H9 (cell line): ENCODE measurements around the gene PDCD4. TPM values are rescaled to one million over a fixed set of nuclear protein-coding genes. Genes with fewer than 3 reads are reported as not detected.

Experiments used
- DNase-seq: peaks from one replicate; pipeline ENCODE4 v3.0.0-alpha.2; 2017
- H2AFZ ChIP-seq: one replicate; pipeline ENCODE4 v1.6.1; 2013; ENCODE audit warnings: mild to moderate bottlenecking, low read length, control low read depth, moderate library complexity
- H2AK5ac ChIP-seq: 2 replicates; pipeline ENCODE4 v1.6.1; 2013; ENCODE audit warnings: low read length, control low read depth, mixed read lengths; ENCODE audit not compliant: insufficient read length
- H2BK120ac ChIP-seq: one replicate; pipeline ENCODE4 v1.6.1; 2013; ENCODE audit warnings: low read depth, mild to moderate bottlenecking, low read length, control low read depth, inconsistent platforms; ENCODE audit not compliant: poor library complexity, severe bottlenecking
- H2BK12ac ChIP-seq: 2 replicates; pipeline ENCODE4 v1.6.1; 2013; ENCODE audit warnings: low read length, control low read depth, mixed read lengths, low read depth; ENCODE audit not compliant: insufficient read length
- H2BK15ac ChIP-seq: 2 replicates; pipeline ENCODE4 v1.6.1; 2013; ENCODE audit warnings: low read depth, low read length, control low read depth
- H2BK20ac ChIP-seq: one replicate; pipeline ENCODE4 v1.6.1; 2013; ENCODE audit warnings: low read depth, mild to moderate bottlenecking, low read length, control low read depth, inconsistent platforms; ENCODE audit not compliant: poor library complexity, severe bottlenecking
- H2BK5ac ChIP-seq: 2 replicates; pipeline ENCODE4 v1.6.1; 2013; ENCODE audit warnings: low read length, control low read depth, mixed read lengths; ENCODE audit not compliant: insufficient read length
- H3K14ac ChIP-seq: 2 replicates; pipeline ENCODE4 v1.6.1; 2013; ENCODE audit warnings: low read length, control low read depth; ENCODE audit not compliant: insufficient read depth
- H3K18ac ChIP-seq: 2 replicates; pipeline ENCODE4 v1.6.1; 2013; ENCODE audit warnings: low read depth, mild to moderate bottlenecking, mixed read lengths, low read length, control low read depth; ENCODE audit not compliant: insufficient read length
- H3K23ac ChIP-seq: 2 replicates; pipeline ENCODE4 v1.6.1; 2013; ENCODE audit warnings: low read length, control low read depth, mixed read lengths, low read depth; ENCODE audit not compliant: insufficient read length
- H3K23me2 ChIP-seq: 2 replicates; pipeline ENCODE4 v1.6.1; 2013; ENCODE audit warnings: low read depth, mild to moderate bottlenecking, mixed read lengths, low read length, control low read depth; ENCODE audit not compliant: insufficient read length, poor library complexity, severe bottlenecking
- H3K27ac ChIP-seq: 2 replicates; pipeline ENCODE4 v1.5.1; 2013; ENCODE audit warnings: low read length, control low read depth, mixed read lengths, low read depth; ENCODE audit not compliant: insufficient read length
- H3K27me3 ChIP-seq: 2 replicates; pipeline ENCODE4 v1.6.1; 2013; ENCODE audit warnings: low read length, control low read depth, inconsistent platforms; ENCODE audit not compliant: insufficient read depth
- H3K4ac ChIP-seq: 2 replicates; pipeline ENCODE4 v1.6.1; 2013; ENCODE audit warnings: low read depth, mild to moderate bottlenecking, control low read depth, inconsistent platforms, low read length, moderate library complexity
- H3K4me1 ChIP-seq: 2 replicates; pipeline ENCODE4 v1.6.1; 2013; ENCODE audit warnings: low read length, control low read depth, inconsistent platforms; ENCODE audit not compliant: insufficient read depth
- H3K4me2 ChIP-seq: 2 replicates; pipeline ENCODE4 v1.6.1; 2013; ENCODE audit warnings: low read length, control low read depth, mixed read lengths; ENCODE audit not compliant: insufficient read length, insufficient read depth
- H3K56ac ChIP-seq: 2 replicates; pipeline ENCODE4 v1.6.1; 2013; ENCODE audit warnings: low read depth, mild to moderate bottlenecking, mixed read lengths, low read length, control low read depth; ENCODE audit not compliant: insufficient read length
- H3K79me1 ChIP-seq: 2 replicates; pipeline ENCODE4 v1.6.1; 2013; ENCODE audit warnings: low read depth, mild to moderate bottlenecking, moderate library complexity, low read length, control low read depth, inconsistent platforms; ENCODE audit not compliant: insufficient read depth, poor library complexity, severe bottlenecking
- H3K79me2 ChIP-seq: 2 replicates; pipeline ENCODE4 v1.6.1; 2013; ENCODE audit warnings: low read length, control low read depth, inconsistent platforms; ENCODE audit not compliant: insufficient read depth
- H3K9ac ChIP-seq: 2 replicates; pipeline ENCODE4 v1.6.1; 2013; ENCODE audit warnings: low read length, control low read depth, mixed read lengths; ENCODE audit not compliant: insufficient read length; ENCODE audit errors: extremely low read depth
- H3K9me3 ChIP-seq: one replicate; pipeline ENCODE4 v1.6.1; 2013; ENCODE audit warnings: low read depth, low read length, inconsistent platforms; ENCODE audit not compliant: control insufficient read depth
- H3T11ph ChIP-seq: one replicate; pipeline ENCODE4 v1.6.1; 2013; ENCODE audit warnings: mild to moderate bottlenecking, low read length, control low read depth, inconsistent platforms
- H4K20me1 ChIP-seq: one replicate; pipeline ENCODE4 v1.6.1; 2013; ENCODE audit not compliant: control insufficient read depth, insufficient read length, insufficient read depth
- H4K5ac ChIP-seq: 2 replicates; pipeline ENCODE4 v1.6.1; 2013; ENCODE audit warnings: low read depth, mild to moderate bottlenecking, mixed read lengths, low read length, control low read depth; ENCODE audit not compliant: insufficient read length
- H4K8ac ChIP-seq: replicated peaks from 2 replicates; pipeline ENCODE4 v1.6.1; 2013; ENCODE audit warnings: low read length, control low read depth, mixed read lengths, low read depth; ENCODE audit not compliant: insufficient read length
- H4K91ac ChIP-seq: 2 replicates; pipeline ENCODE4 v1.6.1; 2013; ENCODE audit warnings: low read depth, mild to moderate bottlenecking, moderate library complexity, mixed read lengths, low read length, control low read depth; ENCODE audit not compliant: insufficient read length
- H3K27ac Mint-ChIP-seq, 3 experiments: 2 replicates in 2 of 3; 3 replicates in 1 of 3; pipeline ENCODE4 v1.8.0; 2020 to 2021; ENCODE audit warnings: mixed read lengths in 3 of 3, mild to moderate bottlenecking in 1 of 3, moderate library complexity in 1 of 3
- H3K27me3 Mint-ChIP-seq: 2 replicates; pipeline ENCODE4 v1.8.0; 2021; ENCODE audit warnings: low read depth, mild to moderate bottlenecking, moderate library complexity, mixed read lengths
- H3K36me3 Mint-ChIP-seq, 3 experiments: 2 replicates in 2 of 3; 3 replicates in 1 of 3; pipeline ENCODE4 v1.8.0; 2020 to 2021; ENCODE audit warnings: low read depth in 3 of 3, mixed read lengths in 3 of 3; ENCODE audit not compliant: insufficient read depth in 1 of 3
- H3K4me1 Mint-ChIP-seq, 2 experiments: 2 replicates each; pipeline ENCODE4 v1.8.0; 2020; ENCODE audit warnings: mixed read lengths in 2 of 2
- H3K4me3 Mint-ChIP-seq, 2 experiments: 2 replicates in 1 of 2; 3 replicates in 1 of 2; pipeline ENCODE4 v1.8.0; 2020 to 2021; ENCODE audit warnings: mild to moderate bottlenecking in 2 of 2, mixed read lengths in 2 of 2, moderate library complexity in 1 of 2
- H3K9me3 Mint-ChIP-seq, 2 experiments: 2 replicates in 1 of 2; 3 replicates in 1 of 2; pipeline ENCODE4 v1.8.0; 2020; ENCODE audit warnings: mild to moderate bottlenecking in 2 of 2, mixed read lengths in 2 of 2, moderate library complexity in 1 of 2
- CTCF ChIP-seq: fragments of 200-600 bp; sonication (generic); conservative IDR thresholded peaks from 3 replicates; pipeline ENCODE4 v1.8.0; 2021; ENCODE audit warnings: antibody characterized with exemption, mild to moderate bottlenecking
- WGBS: extraction: QIAGEN DNeasy Blood & Tissue Kit; methylation state at CpG from one replicate; pipeline ENCODE4 v1.1.7; 2013; ENCODE audit warnings: missing lambda C conversion rate, low lambda C conversion rate, mixed read lengths; ENCODE audit not compliant: insufficient read length; ENCODE audit errors: extremely low coverage; 5-methylcytosine and 5-hydroxymethylcytosine counted together
- total RNA-seq: library from RNA; stranded (reverse); gene quantifications from 2 replicates; pipeline ENCODE4 v1.2.1, GENCODE V29; 2021

Gene PDCD4
- total RNA-seq, 1 experiment from 2014 or later: 29.3 TPM

GRCh38 chr10:110858297-110858934, 13.3 kb upstream of the PDCD4 start:
- Histone ChIP-seq H3K4me2 (no peak overlapping the region), H2BK20ac (no peak overlapping the region), H3K14ac (no peak overlapping the region), H3K4ac (no peak overlapping the region), H3K23ac (no peak overlapping the region), H3K9me3 (no peaks in the 10 kb centered on the region), H3K27ac (no peak overlapping the region), H2BK15ac (no peak overlapping the region), H4K91ac (no peak overlapping the region), H3T11ph (no peak overlapping the region), H3K56ac (no peak overlapping the region), H3K27me3 (no peaks in the 10 kb centered on the region), H3K23me2 (no peaks in the 10 kb centered on the region), H3K79me2 (no peaks in the 10 kb centered on the region), H2BK5ac (no peak overlapping the region), H4K20me1 (no peaks in the 10 kb centered on the region), H2BK120ac (no peak overlapping the region), H3K18ac (no peak overlapping the region), H2BK12ac (no peak overlapping the region), H2AFZ (no peak overlapping the region), H4K5ac (no peak overlapping the region), H3K79me1 (no peaks in the 10 kb centered on the region), H2AK5ac (no peak overlapping the region), H4K8ac (no peak overlapping the region), H3K4me1 (no peaks in the 10 kb centered on the region), H3K9ac (no peak overlapping the region)
- no peak for DNase-seq
- Mint-ChIP-seq H3K4me1 (peaks cover 4 to 7% of the 10 kb centered on the region in 2 experiments), H3K27me3 (peaks cover 2% of the 10 kb centered on the region; the same call in 1 of the 2 replicates), H3K36me3 (no peaks in the 10 kb centered on the region), H3K27ac (0 out of 7 replicates have a peak overlapping the region, but pooled peaks of 1 of the 3 experiments have one; percentile 3), H3K4me3 (no peak overlapping the region), H3K9me3 (0 out of 5 replicates have a peak, but pooled peaks cover 0 to 2% of the 10 kb centered on the region in 2 experiments)
- WGBS: no CpG with 5 or more reads among the region's 1 CpG
- no peak for TF ChIP-seq CTCF
